Measurements from ENCODE around the gene MATN3. TPM values are rescaled to one million over a fixed set of nuclear protein-coding genes. Genes with fewer than 3 reads are reported as not detected.

The MATN3 gene
- total RNA-seq, 1 donor from 2014 or later = 32.1 TPM

DNA sequence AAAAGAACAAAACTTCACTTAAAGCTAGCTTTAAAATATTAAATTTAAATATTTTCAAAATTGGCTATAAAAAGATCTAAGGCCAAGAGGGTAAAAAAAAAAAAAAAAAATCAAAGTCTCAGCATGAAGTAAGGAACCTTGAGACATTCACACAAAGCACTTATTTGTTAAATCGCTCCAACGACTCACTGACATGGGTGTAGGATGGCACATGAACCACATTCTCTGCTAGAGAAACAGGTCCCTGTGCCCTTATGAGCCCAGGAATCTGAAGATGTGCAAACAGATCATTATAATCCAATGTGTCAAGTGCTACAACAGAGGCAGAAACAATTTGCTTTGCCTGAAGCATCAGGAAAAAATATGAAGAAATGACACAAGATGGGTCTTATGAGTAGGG, 25.2 kb upstream of the MATN3 start:
- no peak for DNase-seq (ENCODE audit: low read depth)

DNA sequence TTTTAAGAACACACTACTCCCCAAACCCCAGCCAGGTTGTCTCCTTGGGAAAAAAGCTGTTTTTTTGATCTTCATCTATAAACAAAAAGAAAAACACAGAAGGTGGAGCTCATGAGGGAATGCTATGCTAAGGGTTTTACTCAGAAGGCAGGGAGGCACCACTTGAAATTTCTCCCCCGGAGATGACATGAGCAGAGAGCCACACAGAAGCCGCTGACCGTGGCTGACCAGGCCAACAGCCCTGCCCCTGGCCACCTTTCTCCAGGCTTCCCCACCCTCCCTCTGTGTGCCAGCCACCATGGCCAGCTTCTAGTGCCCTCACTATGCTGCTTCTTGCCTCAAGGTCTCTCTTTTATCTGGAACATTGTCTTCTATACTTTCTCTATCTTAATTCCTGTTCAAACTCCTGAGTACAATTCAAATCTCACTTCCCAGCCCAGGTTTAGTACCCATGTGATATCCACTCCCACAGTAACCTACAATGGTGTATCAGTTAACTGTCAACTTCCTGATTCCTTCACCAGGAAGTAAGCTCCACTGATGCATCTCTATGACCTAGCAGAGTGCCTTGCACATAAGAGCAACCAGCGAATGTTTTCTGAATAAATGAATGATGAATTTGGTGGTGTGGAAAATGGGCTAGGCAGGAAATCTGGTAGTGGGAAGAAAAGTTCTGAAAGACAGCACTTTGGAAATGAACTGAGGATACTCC, 23.6 kb upstream of the MATN3 start:
- DNase-seq (ENCODE audit: low read depth) = peak; percentile 87

DNA sequence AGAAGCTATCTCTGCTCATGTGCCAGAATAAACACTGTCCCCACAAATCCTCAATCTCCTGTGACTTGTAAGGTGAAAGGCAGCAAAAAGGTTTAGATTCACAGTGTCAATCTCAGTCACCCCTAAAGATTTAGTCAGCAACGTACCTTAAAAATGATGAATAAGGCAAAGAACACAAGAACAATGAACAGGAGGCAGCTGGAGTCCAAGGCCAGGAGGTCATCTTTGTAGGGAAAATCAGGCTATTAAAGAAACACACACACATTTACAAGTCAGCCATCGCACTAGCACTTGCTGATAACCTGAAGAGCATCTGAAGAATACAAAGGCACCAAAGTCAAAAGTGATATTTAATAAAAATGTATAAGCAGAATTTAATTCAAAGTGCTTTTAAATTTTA, 22.4 kb upstream of the MATN3 start:
- DNase-seq (ENCODE audit: low read depth) = no peak

DNA sequence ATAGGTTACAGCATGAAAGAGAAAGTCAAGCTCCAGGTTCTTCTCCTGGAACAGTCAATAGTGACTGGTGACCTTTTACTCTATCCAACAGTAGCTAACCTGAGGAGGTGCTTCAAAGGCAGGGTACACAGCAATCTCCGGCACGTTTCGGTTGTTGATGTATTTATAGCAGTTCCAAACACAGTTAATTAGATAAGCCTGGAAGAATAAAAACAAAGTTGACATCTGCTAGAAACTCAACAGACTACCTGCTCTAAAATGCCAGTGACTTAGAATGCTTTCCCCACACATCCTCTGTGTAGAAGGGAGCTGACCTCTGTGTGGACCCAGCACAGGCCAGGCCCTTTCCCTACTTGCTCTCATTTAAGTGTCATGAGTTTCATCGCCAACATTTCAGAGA, 21.8 kb upstream of the MATN3 start:
- DNase-seq (ENCODE audit: low read depth) = no peak

DNA sequence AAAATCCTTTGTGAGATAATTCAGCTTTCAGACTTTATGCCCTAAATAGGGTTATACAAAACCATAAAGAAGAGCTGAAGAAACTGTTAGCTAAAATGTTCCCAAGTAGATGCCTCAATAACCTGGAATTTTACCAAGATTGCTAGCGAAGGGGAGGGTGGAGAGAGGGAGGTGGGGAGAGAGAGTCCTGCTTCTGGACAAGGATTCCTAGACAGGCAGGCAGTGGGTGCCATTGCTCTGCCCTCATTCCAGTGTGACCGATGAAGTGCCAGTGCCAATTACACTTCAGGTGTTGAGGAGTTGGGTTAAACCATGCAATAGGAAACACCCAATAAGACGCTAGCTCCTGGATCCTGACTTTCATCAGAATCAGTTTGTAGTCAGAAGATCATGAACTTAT, 20.9 kb upstream of the MATN3 start:
- DNase-seq (ENCODE audit: low read depth) = no peak

DNA sequence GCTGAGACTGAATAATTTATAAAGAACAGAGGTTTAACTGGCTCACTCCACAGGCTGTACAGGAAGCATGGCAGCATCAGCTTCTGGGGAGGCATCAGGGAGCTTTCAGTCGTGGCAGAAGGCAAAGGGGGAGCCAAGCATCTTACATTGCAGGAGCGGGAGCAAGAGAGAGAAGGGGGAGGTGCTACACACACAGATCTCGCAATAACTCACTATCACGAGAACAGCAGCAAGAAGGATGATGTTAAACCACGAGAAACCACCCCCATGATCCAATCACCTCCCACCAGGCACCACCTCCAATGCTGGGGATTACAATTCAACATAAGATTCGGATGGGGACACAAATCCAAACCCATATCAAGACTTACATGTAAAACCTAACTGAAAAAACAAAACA, 17.8 kb upstream of the MATN3 start:
- DNase-seq (ENCODE audit: low read depth) = no peak

DNA sequence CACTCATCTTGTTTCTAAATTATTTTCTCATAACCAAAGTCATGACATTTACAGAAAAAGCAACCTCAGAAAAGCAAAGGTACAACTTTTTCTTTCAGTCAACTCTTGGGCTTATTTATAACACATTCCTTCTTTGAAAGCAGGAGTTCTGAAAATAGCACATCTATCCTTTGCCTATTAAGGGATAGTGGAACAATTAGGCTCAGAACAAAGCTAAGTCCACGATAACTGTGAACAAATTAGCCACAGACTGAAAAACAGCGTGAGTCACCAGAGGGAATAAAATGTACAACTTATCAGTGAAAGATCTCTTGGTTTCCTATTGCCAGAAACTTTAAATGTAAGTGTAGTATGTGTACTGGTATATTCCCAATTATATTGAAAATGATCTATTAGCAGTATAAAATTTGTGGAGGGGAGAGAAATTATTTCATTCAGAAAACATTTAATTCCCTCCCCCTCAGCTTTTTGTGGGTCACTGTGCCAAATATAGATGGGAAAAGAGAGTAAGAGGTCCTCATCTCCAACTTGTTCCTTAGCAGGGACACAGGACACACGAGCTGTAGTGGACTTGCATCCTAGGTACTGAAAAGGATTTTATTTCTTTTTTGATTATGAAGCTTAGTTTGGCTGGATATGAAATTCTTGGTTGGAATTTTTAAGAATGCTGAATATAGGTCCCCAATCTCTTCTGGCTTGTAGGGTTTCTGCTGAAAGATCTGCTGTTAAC, 15.4 kb upstream of the MATN3 start:
- peak; percentile 63 for DNase-seq (ENCODE audit: low read depth)

DNA sequence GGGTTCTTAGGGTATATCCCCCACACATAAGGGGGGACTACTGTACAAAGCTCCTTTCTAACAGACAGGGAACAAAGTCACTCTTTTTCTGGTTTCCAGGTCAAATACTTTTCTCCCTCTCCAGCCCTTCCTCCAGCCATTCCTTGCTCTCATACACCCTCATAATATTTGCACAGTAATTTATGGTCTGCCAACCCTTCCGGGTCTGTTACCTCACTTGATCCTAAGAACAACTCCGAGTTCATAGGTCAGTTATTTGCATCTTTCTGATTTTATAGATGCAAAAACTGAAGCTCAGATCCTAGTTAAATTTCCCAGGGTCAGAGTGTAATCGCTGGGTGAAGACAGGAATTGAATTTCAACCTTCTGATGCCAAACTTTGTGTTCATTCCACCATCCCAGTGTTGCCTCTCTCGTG, 14.8 kb upstream of the MATN3 start:
- DNase-seq (ENCODE audit: low read depth) = no peak

DNA sequence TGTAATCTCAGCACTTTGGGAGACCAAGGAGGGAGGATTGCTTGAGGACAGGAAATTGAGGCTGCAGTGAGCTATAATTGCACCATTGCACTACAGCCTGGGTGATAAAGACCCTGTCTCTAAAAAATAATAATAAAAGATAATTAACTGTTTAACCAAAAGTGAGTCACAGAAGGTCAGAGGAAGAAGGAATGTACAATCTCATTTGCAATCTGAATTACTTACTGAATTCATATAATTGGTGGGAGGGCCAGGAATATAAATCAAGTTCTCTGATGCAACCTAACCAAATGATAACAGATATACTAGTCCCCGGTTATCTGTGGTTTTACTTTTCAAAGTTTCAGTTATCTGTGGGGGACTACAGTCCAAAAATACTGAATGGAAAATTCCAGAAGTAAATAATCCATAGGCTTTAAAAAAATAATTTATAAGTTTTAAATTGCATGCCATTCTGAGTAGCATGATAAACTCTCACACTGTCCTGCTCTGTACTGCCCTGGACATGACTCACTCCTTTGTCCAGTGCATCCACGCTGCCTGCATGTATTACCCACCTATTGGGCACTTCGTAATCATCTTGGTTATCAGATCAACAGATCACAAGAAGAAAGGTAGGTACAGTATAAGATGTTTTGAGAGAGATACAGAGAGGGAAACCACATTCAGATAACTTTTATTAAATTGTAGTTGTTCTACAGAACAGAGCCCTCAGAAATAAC, 12.8 kb upstream of the MATN3 start:
- no peak for DNase-seq (ENCODE audit: low read depth)

DNA sequence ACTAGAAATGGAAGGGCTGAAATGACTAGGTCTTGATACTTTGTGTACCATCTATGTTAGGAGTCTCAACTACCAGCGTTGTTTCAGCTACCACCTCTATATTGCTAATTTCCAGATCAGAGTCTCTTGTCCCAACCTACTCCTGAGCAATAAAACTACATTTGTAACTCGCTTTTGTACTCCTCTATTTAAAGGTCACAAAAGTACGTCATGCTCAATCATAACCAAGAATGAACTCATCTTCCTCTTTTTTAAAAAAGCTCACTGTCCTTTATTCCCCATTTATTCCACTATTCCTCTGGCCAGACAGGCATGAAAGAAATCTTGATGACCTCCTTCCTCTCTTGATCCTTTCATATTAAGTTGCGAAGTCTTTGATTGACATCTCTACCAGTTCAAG, 11.2 kb upstream of the MATN3 start:
- no peak for DNase-seq (ENCODE audit: low read depth)

DNA sequence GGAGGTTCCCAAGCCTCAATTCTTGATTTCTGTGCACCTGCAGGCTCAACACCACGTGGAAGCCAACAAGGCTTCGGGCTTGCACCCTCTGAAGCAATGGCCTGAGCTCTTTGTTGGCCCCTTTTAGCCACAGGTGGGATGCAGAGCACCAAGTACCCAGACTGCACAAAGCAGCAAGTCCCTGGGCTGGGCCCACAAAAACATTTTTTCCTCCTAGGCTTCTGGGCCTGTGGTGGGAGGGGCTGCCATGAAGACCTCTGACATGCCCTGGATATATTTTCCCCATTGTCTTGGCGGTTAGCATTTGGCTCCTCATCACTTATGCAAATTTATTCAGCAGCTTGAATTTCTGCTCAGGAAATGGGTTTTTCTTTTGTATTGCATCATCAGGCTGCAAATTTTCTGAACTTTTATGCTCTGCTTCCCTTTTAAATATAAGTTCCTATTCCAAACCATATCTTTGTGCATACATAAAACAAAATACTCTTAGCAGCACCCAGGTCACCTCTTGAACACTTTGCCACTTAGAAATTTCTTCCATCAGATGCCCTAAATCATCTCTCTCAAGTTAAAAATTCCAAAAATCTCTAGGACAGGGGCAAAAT, 9.0 kb upstream of the MATN3 start:
- no peak for DNase-seq (ENCODE audit: low read depth)

DNA sequence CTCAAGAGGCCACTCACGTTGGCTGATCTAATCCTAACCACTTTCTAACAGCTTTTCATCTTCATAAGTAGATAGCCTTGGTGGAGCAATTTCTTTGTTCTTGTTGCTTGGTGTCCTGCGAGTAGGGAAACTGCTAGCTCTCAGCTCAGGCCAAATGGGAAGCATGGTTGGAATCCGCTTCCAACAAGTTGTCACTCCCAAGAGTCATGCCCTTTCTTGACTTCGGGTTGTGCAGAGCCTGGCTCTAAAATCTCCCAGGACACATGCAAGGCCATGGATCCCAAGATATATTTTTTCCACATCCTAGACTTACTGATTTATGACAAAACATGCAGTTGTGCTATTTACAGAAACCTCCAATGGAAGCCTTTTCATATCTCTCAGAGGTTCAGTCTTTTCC, 7.3 kb upstream of the MATN3 start:
- no peak for DNase-seq (ENCODE audit: low read depth)

DNA sequence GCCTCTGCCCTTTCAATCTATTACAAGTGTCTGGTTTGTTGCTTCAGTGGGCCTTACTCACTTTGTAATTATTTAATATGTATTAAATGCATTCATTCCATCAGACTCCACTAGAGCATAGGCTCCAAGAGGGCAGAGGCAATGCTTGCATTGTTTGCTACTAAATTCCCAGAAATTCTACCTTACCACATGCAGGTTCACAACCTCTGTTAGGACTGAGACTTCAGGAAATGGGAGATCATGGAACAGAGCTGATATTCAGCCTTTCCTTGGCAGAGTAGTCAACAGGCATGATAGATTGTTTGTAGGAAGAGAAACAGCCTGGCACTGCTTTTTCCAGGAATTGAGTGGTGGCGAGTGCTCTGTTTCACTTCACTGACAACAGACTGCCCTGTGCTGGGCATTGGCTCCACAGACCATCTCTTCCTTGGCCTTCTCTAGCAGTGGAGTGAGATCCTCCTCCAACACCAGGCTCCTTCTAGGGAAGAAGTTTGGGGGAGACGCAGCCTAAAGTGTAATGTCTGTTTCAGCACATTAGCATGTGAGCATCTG, 6.2 kb upstream of the MATN3 start:
- peak; percentile 80 for DNase-seq (ENCODE audit: low read depth)

DNA sequence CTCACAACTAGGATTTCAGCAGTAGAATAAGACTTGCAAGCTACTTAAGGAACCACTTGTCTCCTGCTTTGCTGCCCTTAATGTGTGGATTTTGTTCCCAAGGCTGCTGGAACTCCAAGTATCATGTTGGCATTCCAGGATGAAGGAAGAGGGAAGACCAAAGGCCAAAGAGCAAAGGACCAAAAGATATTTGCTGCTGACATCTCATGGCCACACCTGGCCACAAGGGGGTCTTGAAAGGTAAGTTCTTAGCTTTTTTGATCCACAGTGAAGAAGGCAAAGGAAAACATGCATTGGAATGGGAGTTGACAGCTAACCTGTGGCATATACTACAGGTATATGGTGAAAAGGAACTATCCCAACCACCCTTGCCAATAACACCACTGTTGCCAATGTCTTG, 3.9 kb upstream of the MATN3 start:
- no peak for DNase-seq (ENCODE audit: low read depth)

DNA sequence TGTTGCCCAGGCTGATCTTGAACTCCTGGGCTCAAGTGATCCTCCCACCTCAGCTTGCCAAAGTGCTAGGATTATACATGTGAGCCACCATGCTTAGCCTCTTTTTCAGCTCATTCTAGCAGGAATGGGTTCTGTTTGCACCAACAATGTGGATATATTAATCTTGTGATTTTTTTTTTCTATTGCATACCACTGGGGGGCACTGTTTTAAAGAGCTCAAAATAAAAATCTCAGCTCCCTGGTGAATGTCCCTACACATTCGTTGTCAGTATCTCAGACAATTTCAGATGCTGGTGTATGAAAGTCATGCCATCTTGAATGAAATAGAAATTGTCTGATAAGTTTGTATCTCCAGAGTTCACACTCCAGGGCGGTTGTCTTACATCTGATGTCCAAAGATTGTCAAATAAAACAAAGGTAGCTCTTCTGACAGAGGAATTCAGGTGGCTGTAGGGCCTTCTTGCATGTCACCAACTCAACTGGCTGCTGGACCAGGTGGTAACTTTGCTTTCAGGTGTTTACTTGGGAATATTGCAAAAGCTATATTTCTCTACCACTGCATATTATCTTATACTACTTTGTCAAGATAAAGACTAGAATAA, 3.1 kb upstream of the MATN3 start:
- DNase-seq (ENCODE audit: low read depth) = peak; percentile 64

DNA sequence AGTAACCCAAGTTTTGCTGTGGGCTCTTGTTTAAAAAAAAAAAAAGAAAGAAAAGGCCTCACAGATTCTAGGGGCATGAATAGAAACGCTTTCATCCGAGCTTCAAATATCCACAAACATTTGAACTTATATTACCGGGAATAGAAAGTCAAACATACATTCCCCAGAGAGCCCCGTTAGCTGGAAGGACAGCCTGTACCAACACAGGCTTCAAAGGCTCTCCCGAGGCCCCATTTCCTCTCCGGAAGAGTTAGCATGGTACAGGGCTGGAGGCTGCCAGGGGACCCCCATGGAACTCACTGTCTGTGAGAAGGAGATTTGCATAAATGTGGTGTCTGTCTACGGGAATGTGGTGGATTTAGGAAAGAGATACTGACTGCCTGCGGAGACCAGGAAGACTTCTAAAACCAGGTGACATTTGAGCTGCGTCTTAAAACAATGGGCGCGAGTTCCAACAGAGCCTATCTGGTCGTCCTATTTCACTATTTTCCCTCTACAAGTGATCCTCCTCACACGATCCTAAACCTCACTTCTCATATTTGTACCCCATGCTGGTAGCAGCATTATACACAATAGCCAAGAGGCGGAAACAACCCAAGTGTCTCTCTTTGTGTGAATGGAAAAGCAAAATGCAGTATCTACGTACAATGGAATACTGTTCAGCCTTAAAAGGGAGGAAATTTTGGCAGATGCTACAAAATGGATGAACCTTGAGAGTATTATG, 820 bp upstream of the MATN3 start:
- no peak for DNase-seq (ENCODE audit: low read depth)

DNA sequence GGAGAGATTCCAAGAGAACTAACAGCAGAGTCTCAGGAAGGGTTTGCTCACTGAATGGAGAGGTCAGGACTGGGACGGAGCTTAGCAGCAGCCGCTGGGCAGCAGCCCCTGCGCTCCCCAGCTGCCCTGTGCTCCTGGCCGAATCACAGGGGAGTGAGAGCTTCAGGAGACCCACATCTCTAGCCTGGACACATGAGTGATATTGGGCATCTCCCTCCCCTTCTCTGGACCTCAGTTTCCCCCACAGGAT, 511 bp downstream of the MATN3 start:
- no peak for DNase-seq (ENCODE audit: low read depth)

DNA sequence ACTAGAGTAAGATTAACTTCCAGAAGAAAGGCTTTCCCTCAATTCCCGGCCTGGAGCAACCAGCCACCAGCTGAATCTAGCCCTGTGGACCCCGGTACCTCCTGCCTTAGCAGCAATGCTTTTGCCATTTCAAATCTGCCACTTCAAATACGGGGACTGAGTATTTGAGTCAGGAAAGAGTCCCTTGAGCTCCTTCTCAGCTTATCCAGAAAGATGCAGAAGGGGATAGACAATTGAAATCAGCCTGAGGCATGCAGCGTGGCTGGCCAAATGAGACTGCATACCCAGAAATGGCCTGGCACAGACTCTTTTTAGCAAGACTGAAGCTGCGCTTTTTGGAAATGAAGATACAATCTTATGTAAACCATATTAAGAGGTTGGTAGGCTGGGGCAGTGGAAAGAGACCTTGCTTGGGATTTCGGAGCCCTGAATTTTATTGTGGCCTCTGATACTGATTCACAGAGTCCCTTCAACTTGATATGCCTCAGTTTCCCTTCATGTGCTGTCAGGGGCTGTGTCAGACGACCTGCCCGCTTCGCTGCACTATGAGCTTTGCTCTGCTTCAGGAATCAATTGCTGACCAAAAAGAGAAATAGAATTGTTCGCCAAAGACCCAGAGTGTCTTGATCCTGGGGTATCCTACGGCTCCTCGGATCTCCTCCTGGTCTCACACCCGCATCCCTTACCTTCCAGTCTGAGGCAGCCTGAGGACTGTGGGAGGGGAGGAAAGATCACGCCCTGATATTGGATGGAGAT, 1.0 kb downstream of the MATN3 start:
- no peak for DNase-seq (ENCODE audit: low read depth)

DNA sequence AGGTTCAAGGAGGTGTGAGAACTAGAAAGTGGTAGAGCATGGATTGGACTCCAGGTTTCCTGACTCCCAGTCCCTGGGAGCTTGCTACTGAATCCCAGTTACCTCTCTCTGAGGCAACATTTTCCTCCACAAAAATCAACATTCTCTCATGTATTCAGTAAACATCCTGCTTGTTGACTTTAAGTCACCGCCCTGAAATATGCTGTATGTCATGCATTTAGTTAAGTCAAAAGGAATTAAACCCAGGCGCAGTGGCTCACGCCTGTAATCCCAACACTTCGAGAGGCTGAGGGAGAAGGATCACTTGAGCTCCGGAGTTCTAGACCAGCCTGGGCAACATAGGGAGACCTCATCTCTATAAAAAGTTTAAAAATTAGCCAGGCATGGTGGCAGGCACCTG, 3.8 kb downstream of the MATN3 start:
- DNase-seq (ENCODE audit: low read depth) = no peak

DNA sequence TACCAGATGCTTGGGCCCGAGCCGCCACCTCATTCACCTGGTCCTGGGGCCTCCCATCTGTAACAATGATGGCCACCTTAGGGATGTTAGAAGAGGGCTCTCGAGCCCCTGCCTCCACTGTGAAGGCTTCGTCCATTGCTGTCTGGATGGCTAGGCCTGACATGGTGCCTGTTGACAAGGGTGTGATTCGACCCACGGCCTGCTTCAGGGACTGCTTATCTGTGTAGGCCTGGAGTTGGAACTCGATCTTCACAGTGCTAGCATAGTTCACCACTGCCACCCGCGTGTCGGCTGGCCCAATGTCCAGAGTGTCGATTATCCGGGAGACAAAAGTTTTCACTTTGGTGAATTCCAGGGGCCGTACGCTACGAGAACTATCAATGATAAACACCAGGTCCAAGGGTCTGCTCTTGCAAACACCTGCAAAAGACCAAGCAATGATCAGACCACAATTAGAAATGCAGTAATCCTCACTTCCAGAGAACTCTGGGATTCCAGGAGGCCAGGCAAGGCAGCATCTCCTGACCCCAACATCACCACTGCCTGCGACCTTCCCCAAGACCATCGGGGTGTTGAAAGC, 6.5 kb downstream of the MATN3 start:
- no peak for DNase-seq (ENCODE audit: low read depth)
